ENCODE data around the gene CIROP. TPM values are rescaled to one million over a fixed set of nuclear protein-coding genes. Genes with fewer than 3 reads are reported as not detected.

Gene CIROP
- total RNA-seq, 1 donor from 2014 or later, result not detected

- DNase-seq (peak; percentile 83), ATAC-seq (peak; percentile 74 to 80)
- TF ChIP-seq, protein P1, sequence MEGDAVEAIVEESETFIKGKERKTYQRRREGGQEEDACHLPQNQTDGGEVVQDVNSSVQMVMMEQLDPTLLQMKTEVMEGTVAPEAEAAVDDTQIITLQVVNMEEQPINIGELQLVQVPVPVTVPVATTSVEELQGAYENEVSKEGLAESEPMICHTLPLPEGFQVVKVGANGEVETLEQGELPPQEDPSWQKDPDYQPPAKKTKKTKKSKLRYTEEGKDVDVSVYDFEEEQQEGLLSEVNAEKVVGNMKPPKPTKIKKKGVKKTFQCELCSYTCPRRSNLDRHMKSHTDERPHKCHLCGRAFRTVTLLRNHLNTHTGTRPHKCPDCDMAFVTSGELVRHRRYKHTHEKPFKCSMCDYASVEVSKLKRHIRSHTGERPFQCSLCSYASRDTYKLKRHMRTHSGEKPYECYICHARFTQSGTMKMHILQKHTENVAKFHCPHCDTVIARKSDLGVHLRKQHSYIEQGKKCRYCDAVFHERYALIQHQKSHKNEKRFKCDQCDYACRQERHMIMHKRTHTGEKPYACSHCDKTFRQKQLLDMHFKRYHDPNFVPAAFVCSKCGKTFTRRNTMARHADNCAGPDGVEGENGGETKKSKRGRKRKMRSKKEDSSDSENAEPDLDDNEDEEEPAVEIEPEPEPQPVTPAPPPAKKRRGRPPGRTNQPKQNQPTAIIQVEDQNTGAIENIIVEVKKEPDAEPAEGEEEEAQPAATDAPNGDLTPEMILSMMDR (IDR thresholded peaks at IDR 0.05), result no peak
- intact Hi-C loops (cut with DNase I), result no loop called here
- Histone ChIP-seq H3K4me3 (peak within 1 kb of the TSS; percentile 68), H3K4me1 (peaks cover 72% of the 10 kb centered on the region), H3K27me3 (ENCODE audit: low read depth) (no peaks in the 10 kb centered on the region), H3K27ac (peak within 1 kb of the TSS; percentile 93), H3K36me3 (peaks cover 57% of the 10 kb centered on the region), H3K9me3 (no peaks in the 10 kb centered on the region)
Measured at GRCh38 chr14:23094666-23095195, 10.1 kb downstream of the CIROP start, which contains the start of gene ACIN1. ACIN1 (minus strand) TSS chr14:23095136; CDS start chr14:23095112, 24 bp downstream.

- peak overlapping the region; percentile 68 for H3K4me3 ChIP-seq
- TF ChIP-seq, protein P1 (IDR thresholded peaks at IDR 0.05), result no peak
- DNase-seq (no peak), ATAC-seq (no peak)
- no peaks in the 10 kb centered on the region for H3K27me3 ChIP-seq (ENCODE audit: low read depth)
- H3K9me3 ChIP-seq, result no peaks in the 10 kb centered on the region
- peak overlapping the region; percentile 93 for H3K27ac ChIP-seq
- peaks cover 60% of the 10 kb centered on the region for H3K36me3 ChIP-seq
- intact Hi-C loops (cut with DNase I), result no loop called here
- peaks cover 69% of the 10 kb centered on the region for H3K4me1 ChIP-seq
Measured at GRCh38 chr14:23093991-23094665, 10.7 kb downstream of the CIROP start.

DNA sequence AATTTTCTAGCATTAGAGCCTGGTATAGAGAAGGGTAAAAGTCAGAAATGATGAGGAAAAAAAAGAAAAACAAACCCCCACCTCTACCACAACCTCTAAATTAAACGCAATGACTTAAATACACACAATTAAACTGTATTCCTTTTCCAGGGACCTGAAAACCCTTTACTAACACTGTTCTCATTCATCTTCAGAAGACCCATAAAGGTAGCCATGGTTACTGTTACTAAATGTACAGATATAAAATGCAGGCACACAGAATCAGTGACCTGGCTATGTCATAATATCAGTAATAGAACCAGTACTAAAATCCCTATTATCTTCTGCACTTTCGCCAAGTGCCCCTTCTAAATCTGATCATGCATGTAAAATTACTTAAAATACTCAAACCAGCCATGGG lies 11.3 kb downstream of the CIROP start:
- intact Hi-C loops (cut with DNase I), result no loop called here
- Histone ChIP-seq H3K4me3 (peak overlapping the region; percentile 68), H3K27ac (no peak overlapping the region), H3K9me3 (no peaks in the 10 kb centered on the region), H3K27me3 (ENCODE audit: low read depth) (no peaks in the 10 kb centered on the region), H3K4me1 (peaks cover 63% of the 10 kb centered on the region), H3K36me3 (peaks cover 60% of the 10 kb centered on the region)
- ATAC-seq, result no peak
- no peak for DNase-seq
- TF ChIP-seq, protein P1 (IDR thresholded peaks at IDR 0.05), result no peak

DNA sequence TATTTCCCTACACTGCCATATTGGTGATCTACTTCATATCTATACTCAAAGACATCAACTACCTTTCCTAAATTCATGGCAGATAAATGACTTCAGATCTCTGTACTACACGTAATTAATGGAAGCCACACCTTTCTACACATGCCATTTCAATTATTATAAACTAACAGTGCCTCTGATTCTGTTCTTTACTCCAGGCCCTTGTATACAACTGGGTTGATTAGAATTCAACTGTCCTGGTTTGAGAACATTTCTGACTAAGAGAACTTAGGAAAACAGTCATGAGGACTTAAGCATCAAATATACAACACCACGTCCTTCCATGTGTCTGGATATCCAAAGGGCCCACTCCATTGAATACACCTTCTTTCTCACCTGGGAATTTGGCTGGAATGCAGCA lies 11.7 kb downstream of the CIROP start:
- DNase-seq, result no peak
- Histone ChIP-seq H3K36me3 (peaks cover 60% of the 10 kb centered on the region), H3K27me3 (ENCODE audit: low read depth) (no peaks in the 10 kb centered on the region), H3K4me1 (peaks cover 62% of the 10 kb centered on the region), H3K4me3 (peak overlapping the region; percentile 68), H3K9me3 (no peaks in the 10 kb centered on the region), H3K27ac (no peak overlapping the region)
- TF ChIP-seq, protein P1 (IDR thresholded peaks at IDR 0.05), result no peak
- no peak for ATAC-seq
- intact Hi-C loops (cut with DNase I), result no loop called here

DNA sequence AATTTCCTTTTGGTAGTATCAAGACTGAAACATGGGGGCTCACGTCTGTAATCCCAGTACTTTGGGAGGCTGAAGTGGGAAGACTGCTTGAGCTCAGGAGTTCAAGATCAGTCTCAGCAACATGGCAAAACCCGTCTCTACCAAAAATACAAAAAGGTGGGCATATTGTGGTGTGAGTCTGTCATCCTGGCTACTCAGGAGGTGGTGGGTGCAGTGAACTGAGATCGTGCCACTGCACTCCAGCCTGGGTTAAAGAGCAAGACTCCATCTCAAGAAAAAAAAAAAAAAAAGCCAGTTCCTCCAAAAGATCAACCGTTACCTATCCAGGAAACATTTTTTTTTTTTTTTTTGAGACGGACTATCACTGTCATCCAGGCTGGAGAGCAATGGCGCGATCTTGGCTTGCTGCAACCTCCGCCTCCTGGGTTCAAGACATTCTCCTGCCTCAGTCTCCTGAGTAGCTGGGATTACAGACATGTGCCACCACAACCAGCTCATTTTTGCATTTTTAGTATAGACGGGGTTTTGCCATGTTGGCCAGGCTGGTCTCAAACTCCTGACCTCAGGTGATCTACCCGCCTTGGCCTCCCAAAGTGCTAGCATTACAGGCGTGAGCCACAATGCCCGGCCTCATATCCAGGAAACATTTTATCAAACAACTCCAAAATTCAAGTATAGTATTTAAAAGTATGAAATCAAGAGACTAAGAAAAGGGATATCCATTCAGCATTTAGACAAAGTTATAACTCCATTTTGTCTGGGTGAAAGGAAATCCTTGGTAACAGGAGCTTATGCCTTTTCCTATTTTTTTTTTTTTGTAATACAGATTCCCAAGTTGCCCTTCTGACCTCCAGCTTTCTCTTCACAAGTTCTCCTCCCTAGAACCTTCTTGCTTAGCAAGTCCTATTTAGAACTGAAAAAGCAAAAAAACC lies 13.2 kb downstream of the CIROP start:
- Histone ChIP-seq H3K27me3 (ENCODE audit: low read depth) (no peaks in the 10 kb centered on the region), H3K4me1 (peaks cover 53% of the 10 kb centered on the region), H3K36me3 (peaks cover 68% of the 10 kb centered on the region), H3K27ac (no peak overlapping the region), H3K9me3 (no peaks in the 10 kb centered on the region), H3K4me3 (no peak overlapping the region)
- ATAC-seq (no peak), DNase-seq (no peak)
- intact Hi-C loops (cut with DNase I), result no loop called here
- TF ChIP-seq, protein P1 (IDR thresholded peaks at IDR 0.05), result no peak
